Measurements from ENCODE around the gene MEAF6.

MEAF6 gene

DNA sequence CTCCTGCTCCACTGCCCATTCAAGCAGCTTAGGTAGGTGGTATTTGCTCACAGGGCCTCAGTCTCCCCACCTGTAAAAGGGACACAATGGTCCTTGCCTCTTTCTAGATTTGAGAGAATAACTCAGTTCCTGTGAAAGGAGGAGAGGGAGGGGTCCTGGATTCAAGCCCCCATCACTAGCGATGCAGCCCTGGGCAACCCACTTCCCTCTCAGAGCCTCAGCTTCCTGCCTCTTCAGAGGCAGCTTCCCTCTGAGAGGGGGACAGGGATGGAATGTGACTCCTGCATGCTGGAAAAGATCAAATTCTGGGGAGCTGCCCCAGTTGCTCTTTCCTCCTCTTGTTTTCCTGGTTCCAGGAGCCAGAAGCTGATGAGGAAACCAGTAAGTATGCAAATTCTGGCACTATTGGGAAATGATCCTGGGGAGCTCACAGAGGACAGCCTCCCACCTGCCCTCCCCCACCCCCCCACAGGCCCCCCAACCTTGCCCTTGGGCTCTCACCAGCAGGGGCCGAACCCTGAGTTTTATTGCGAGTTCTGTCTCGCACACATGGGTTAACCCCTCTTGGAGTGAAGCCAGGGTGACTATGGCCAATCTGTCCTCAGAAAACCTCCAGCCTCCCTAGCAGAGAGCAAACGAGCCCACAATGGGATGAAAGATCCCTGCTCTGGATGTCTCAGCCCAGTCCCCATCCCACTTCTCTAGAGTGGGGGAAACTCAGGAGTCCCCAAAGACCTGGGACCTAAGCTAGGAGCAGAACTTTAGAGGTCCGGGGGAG is 28.5 kb downstream of the MEAF6 start:
- no peak for FAIRE-seq
- no peak for DNase-seq (ENCODE audit: low spot score)

GRCh38 chr1:37484325-37485051 is 30.1 kb downstream of the MEAF6 start:
- FAIRE-seq (no peak), DNase-seq (ENCODE audit: low spot score) (no peak)

- FAIRE-seq = no peak
- no peak for DNase-seq (ENCODE audit: low spot score)
Observed at GRCh38 chr1:37483785-37484184, 30.8 kb downstream of the MEAF6 start.

DNA sequence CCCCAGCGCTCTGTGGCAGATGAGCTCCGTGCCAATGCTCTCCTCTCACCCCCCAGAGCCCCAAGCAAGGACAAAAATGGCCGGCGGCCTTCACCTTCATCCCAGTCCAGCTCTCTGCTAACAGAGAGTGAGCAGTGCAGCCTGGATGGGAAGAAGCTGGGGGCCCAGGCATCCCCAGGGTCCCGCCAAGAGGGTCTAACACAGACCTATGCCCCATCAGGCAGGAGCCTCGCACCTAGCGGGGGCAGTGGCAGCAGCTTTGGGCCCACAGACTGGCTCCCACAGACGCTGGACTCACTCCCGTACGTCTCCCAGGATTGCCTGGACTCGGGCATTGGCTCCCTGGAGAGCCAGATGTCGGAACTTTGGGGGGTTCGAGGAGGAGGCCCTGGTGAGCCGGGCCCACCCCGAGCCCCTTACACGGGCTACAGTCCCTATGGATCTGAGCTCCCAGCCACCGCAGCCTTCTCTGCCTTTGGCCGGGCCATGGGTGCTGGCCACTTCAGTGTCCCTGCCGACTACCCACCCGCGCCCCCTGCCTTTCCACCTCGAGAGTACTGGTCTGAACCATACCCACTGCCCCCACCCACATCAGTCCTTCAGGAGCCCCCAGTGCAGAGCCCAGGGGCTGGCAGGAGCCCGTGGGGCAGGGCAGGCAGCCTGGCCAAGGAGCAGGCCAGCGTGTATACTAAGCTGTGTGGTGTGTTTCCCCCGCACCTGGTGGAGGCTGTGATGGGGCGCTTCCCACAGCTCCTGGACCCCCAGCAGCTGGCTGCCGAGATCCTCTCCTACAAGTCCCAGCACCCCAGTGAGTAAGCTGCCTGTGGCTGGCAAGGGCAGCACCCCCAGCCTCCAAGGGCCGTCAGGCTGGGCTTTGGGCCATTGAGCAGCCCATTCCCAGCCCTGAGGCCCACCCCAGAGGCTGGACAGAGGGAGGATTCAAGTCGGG is 31.5 kb downstream of the MEAF6 start:
- FAIRE-seq (no peak), DNase-seq (ENCODE audit: low spot score) (no peak)

DNA sequence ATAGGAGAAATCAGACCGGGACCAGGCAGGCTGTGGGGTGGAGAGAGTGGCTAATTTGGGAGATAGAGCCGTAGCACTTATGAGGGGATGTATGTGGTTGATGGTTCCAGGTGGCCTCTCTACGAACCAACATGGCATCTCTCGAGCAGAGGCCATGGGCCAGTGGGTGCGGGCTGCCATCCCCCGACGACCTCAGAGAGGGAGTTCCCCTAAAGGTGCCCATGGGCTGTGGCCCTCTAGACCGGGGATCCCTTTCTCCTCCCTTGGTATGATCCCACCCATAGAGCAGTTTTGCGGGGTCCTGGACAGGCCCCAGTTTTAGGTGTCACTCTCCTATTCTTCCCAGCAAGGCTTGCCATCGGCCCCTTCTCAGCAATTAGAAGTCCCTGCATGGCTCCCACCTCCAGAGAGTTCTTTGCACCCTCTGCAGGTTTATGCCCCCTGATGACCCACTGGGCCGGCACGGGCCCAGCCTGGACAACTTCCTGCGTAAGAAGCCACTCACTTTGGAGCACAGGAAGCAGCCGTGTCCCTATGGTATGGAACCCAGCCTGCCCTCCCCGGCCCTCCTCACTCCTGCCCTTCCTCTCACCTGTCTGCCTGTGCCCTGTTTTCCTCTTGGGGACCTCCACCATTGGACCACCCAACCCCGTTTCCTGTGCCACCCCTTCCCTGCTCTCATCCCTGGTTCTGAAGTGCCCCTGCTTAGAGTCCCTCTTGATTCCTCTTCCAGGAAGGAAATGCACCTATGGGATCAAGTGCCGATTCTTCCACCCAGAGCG is 32.4 kb downstream of the MEAF6 start:
- FAIRE-seq (no peak), DNase-seq (ENCODE audit: low spot score) (no peak)

DNA sequence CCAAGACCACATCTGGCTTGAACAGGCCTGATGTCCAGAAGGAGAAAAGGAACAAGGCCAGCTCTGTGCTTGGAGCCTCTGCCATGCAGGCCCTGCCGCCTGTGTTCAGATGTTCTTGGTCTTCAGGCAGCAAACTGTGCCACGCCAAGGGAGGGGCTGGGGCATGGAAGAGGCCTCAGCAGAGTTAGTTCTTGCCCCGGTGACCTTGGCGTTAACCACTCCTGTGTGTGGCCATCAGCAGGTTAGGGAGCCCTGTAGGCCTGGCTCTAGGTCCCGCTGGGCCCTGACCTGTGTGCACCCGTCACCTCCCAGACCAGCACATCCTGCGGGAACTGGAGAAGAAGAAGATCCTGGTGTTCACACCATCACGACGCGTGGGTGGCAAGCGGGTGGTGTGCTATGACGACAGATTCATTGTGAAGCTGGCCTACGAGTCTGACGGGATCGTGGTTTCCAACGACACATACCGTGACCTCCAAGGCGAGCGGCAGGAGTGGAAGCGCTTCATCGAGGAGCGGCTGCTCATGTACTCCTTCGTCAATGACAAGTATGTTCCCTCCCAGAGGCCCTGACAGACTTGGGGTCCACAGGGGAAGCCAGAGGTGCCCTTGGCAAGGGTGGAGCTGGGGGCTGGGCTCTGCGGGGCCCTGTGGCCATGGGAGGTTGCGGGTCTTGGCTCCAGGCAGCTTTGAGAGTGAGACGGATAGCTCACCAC is 33.1 kb downstream of the MEAF6 start:
- no peak for FAIRE-seq
- DNase-seq (ENCODE audit: low spot score) = no peak

DNA sequence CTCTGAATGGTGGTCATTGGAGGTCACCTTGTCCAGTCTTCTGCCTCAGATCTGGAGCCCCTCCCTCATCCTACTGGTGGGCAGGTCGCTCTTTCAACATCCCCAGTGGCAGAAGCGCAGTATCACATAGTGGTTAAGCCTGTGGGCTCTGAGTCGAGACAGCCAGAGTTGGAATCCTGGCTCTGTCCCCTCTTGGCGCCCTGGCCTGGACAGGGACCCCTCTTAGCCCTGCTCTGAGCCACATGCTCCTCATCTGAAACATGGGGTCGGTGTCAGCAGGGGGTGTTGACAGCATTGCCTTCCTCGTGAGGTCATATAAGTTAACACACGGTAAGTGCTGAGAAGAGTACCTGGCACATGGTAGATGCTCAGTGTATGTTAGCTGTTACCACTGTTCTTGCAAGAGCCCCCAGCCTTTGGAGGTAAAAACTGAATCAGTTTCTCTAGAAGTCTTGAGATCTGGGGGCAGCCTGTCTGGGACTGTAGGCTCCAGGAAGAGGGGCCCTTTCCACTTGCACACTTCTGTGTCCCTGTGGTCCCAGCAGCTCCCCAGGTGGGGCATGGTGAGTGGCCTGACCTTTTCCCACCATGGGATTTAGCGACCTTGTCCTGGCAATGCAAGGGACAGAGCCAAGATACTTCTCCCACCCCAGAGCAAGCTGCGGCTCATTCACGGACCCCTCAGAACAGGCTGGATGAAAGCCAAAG is 33.8 kb downstream of the MEAF6 start:
- DNase-seq (ENCODE audit: low spot score) (no peak), FAIRE-seq (no peak)

- FAIRE-seq (no peak), DNase-seq (ENCODE audit: low spot score) (no peak)
Observed at GRCh38 chr1:37480125-37480466, 34.5 kb downstream of the MEAF6 start.

DNA sequence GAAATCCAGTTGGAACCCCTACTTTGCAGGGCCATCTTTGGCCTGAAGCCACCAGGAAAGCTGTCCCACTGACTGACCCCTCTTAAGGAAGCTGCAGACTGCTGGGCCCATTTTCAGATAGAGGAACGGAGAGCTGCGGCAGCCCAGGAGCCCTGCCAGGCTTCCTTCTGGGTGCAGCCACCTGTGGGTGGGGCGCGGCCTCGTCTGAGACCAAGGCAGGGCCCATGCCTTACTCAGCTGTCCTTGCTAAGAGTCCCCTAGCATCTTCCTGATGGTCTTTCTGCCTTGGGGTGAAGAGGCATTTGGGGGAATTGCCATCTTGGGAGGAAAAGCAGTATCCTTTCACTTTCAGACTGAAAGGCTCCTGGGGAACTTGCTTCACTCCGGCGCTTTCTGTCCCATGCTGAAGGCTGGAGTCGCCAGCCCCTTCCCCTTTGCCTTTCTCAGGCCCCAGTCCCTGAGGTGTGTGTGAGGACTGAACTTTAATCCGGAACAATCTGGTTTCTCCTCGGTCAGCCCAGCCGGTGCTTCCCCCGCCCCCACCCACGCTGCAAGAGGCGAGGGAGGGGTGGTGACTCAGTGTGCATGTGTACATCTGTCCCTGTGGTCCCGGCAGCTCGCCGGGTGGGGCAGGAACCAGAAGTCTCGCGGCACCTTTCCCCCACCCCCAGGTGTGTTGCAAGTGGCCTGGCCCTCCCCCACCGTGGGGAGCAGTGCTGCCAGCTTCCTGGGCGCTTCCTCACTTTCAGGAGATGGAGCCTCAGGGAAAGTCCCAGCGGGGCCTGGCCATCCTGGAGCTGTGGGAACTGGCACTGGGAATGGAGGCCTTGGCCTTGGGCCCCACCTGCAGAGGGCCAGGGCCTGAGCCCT is 35.1 kb downstream of the MEAF6 start:
- FAIRE-seq = peak; percentile 46

GRCh38 chr1:37478890-37479254 is 35.7 kb downstream of the MEAF6 start:
- DNase-seq (ENCODE audit: low spot score) = no peak
- FAIRE-seq = no peak

More for the DNA sequence above, 35.1 kb downstream of the MEAF6 start:
- peak; percentile 94 for DNase-seq (ENCODE audit: low spot score)

DNA sequence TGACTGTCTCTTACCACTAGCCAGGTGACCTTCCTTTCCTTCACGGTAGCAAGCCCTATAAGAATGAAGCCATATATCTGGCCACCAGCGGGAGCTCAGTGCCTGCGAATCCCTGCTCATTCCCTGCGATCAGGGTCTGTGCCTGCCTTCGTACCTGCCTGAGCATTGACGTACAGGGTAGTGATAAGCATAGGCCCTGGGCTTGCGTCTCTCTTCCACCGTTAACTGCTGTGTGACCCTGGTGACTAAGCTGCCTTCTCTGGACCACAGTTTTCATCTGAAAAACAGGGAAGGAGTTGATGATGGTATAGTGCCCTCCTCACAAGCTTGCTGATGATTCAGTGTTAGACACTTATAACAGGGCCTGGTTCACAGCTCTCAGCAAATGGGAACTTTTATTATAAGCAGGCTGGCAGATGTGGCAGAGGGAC is 36.1 kb downstream of the MEAF6 start:
- no peak for FAIRE-seq

GRCh38 chr1:37477946-37478345 is 36.6 kb downstream of the MEAF6 start:
- DNase-seq (ENCODE audit: low spot score) = no peak
- no peak for FAIRE-seq

More for the DNA sequence above, 36.1 kb downstream of the MEAF6 start:
- DNase-seq (ENCODE audit: low spot score) = no peak

DNA sequence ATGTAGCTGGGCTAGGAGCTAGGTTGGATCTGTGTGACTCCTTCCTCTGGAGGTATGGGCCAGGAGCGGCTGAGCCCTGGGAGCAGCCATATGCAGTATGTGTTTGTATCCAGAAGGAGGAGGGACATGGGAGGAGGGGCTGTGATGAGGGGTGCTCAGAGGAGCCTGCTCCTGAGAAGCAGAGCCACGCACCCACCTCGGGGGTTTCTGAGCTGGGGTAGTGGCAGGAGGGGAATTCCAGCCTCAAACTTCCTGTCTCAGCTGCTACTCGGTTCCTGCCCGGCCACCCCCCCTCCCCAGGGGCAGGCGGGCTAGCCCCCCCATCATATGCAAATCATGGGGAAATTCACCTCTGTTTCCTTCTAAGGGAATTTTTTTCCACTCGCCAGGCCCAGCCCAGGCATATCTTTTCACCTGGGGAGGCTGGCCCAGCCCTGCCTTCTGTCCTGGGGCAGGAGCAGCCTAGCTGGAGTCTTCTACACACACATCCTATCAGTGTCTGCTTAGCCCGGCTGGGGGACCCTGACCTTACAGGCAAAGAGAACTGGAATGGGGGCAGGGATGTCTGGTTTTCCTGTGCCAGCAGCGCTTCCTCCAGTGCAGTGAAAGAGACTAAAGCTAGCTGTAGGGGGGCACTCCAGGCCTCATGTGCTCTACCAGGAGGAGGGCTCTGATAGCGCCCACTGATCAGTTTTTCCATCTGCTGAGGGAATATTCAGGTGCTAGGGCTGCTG is 37.2 kb downstream of the MEAF6 start:
- FAIRE-seq = no peak
- DNase-seq (ENCODE audit: low spot score) = no peak

DNA sequence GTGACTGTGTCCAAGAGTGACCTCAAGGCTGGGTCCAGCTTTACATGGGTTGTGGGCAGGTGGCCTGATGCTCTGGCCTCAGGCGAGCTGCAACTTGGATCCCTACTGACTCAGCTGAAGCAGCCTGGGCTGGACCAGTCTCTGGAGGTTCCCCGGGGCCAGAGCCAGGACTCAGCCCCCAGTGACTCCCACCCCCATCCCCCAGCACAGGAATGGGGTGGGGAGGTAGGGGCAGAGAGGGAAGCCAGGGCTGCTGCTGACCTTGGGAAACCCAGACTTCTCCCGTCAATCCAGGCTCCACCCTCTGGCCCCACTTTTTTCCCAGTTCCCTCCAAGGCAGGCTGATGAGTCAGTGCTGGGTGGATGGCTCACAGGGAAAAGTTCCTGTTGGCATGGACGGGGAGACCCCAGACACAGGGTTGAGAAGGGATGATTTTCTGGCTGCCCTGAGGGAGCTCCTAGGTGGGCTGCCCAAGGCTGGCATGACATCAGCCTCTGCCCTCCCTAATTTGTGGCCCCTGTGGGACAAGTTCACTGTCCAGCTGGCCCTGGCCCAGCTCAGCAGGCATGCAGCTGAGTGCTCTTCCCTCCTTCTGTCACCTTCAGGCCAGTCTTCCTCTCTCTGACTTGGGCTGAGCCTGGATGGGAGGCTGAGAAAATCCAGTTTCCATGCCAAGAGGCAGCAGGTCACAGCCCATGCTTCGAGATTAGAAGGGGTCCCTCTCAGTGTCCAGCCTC is 37.9 kb downstream of the MEAF6 start:
- DNase-seq (ENCODE audit: low spot score) (peak; percentile 69), FAIRE-seq (no peak)

DNA sequence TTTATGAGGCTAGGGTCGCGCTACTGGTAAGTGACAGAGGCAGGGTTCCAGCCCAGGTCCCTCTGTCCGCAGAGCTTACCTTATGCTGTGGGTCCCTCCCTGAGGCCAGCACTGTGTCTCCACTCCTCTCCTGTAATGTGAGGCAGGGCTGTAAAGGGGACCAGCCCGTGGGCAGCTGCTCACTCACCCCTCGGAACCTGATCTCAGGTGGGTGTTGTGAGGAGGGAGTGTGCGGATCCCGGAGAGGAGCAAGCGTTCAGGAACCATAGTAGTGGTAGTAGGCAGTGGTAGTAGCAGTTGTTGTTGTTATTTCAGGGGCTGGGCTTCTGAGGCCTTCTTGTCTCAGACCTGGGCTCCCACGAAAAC is 38.5 kb downstream of the MEAF6 start:
- FAIRE-seq = no peak

DNA sequence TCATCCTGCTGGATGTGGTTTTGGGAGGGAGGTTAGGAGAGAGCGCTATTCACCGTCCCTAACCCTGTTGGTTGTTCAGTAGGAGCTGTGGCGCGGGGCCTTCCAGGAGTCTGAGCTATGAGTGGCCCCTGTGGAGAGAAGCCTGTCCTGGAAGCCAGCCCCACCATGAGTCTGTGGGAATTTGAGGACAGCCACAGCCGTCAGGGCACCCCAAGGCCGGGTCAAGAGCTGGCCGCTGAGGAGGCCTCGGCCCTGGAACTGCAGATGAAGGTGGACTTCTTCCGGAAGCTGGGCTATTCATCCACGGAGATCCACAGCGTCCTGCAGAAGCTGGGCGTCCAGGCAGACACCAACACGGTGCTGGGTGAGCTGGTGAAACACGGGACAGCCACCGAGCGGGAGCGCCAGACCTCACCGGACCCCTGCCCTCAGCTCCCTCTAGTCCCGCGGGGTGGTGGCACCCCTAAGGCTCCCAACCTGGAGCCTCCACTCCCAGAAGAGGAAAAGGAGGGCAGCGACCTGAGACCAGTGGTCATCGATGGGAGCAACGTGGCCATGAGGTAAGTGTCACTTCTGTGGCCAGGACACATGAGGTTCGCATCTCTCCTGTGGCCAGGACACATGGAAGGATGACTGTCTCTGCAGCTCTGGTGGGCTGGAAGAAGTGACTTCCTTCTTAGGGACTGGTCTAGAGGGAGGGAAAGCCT is 39.0 kb downstream of the MEAF6 start:
- DNase-seq (ENCODE audit: low spot score) = no peak

More for the DNA sequence above, 38.5 kb downstream of the MEAF6 start:
- DNase-seq (ENCODE audit: low spot score) = no peak

More for the DNA sequence above, 39.0 kb downstream of the MEAF6 start:
- no peak for FAIRE-seq
